ENCODE measurements around the gene AGAP1. TPM values are rescaled to one million over a fixed set of nuclear protein-coding genes. Genes with fewer than 3 reads are reported as not detected.
A peak's percentile ranks its signal among the peaks of the same experiment; 100 is the strongest.

The AGAP1 gene
- total and polyA plus RNA-seq, 8 donors, result 5.0 to 27.6 (median 17.4) TPM

DNA sequence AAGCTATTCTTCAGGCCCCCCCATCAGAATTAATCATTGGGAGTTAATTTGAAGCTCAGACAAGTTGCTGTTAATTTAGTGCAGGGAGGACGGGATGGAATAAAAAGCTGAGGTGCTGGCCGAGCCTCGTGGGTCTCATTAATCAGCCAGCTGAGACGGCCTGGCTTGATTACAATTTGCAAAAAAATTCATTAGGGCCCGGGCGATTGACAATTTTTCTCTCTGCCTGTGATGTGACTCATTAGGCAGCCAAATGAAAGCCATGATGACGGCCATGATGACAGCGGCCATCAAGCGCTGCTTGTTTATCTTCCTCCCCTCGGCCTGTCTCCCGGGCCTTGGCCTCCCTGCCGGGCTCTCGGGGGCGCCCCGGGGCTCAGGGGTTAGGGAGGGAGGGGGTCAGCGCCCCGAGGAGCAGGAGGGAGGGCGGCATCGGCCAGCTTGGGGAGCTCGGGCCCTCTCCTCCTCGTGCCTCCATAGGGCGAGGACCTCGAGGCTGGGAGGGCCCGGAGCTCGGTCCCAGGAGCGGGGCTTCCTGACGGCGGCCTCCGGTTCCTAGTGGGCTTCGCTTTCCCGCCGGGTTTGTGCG, 669.1 kb downstream of the AGAP1 start:
- no peaks in the 10 kb centered on the region for H3K36me3 ChIP-seq
- ATAC-seq (no peak), DNase-seq (peak in 1 of 6 donors; percentile 57), FAIRE-seq (no peak)
- WGBS, 2 donors, result 11 to 12% methylated on average over 28 to 33 of the region's 33 CpGs
- peaks cover 4 to 21% (median 14%) of the 10 kb centered on the region in 3 donors for H3K4me1 ChIP-seq
- no peaks in the 10 kb centered on the region for H3K9me3 ChIP-seq
- intact Hi-C loops (cut with DNase I), result no loop called here
- peaks cover 0 to 38% (median 10%) of the 10 kb centered on the region in 4 donors for H3K27me3 ChIP-seq
- no peak overlapping the region for H3K4me3 ChIP-seq
- TF ChIP-seq, protein P1, sequence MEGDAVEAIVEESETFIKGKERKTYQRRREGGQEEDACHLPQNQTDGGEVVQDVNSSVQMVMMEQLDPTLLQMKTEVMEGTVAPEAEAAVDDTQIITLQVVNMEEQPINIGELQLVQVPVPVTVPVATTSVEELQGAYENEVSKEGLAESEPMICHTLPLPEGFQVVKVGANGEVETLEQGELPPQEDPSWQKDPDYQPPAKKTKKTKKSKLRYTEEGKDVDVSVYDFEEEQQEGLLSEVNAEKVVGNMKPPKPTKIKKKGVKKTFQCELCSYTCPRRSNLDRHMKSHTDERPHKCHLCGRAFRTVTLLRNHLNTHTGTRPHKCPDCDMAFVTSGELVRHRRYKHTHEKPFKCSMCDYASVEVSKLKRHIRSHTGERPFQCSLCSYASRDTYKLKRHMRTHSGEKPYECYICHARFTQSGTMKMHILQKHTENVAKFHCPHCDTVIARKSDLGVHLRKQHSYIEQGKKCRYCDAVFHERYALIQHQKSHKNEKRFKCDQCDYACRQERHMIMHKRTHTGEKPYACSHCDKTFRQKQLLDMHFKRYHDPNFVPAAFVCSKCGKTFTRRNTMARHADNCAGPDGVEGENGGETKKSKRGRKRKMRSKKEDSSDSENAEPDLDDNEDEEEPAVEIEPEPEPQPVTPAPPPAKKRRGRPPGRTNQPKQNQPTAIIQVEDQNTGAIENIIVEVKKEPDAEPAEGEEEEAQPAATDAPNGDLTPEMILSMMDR (IDR thresholded peaks at IDR 0.05), result no peak
- H3K27ac ChIP-seq, result no peak overlapping the region

DNA sequence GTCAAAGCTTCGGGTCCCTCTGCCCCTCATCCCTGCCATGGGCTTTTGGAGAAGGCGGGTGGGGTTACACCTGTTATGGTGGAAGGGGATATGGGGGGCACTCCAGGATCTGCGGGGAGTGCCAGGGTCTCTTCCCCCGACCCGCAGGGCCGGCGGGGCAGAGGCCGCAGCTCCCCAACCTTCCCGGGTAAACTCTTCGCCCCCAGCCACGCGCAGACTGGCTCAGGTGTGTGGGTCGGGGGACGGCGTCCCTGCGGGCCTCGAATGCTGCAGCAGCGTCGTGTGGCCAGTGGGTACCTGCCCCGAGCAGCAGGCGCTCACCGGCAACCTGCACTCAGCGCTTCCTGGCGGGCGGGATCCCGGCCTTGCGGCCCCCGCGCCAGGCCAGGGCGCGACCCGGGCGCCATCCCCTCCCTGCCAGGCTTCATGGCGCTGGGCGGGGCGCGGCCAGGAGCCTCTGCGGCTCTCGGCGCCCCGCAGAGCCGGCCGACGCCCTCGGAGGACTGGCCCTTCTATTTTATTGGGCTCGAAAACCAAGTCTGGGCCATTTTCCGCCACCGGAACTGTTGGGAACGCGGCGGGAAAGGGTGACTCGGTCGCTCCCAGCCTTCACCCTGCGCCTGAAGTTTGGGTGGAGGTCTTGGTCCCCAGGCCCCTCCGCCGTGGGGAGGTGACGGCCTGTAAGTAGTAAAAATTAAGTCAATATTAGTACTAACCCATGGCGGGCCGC, 669.8 kb downstream of the AGAP1 start:
- H3K27ac ChIP-seq, result no peak overlapping the region
- peak in 2 of 4 donors; percentile 14 to 21 for ATAC-seq
- H3K9me3 ChIP-seq, result no peaks in the 10 kb centered on the region
- TF ChIP-seq, protein P1 (IDR thresholded peaks at IDR 0.05), result no peak
- 5% methylated on average over 40 to 59 of the region's 59 CpGs for WGBS, 2 donors
- DNase-seq, result no peak
- H3K4me3 ChIP-seq, result peak overlapping the region in 2 of 4 donors; percentile 13 to 41
- intact Hi-C loops (cut with DNase I), result no loop called here
- H3K36me3 ChIP-seq, result no peaks in the 10 kb centered on the region
- no peak for FAIRE-seq
- H3K4me1 ChIP-seq, result peaks cover 4 to 21% (median 15%) of the 10 kb centered on the region in 3 donors
- peaks cover 3 to 44% (median 12%) of the 10 kb centered on the region in 4 donors for H3K27me3 ChIP-seq

DNA sequence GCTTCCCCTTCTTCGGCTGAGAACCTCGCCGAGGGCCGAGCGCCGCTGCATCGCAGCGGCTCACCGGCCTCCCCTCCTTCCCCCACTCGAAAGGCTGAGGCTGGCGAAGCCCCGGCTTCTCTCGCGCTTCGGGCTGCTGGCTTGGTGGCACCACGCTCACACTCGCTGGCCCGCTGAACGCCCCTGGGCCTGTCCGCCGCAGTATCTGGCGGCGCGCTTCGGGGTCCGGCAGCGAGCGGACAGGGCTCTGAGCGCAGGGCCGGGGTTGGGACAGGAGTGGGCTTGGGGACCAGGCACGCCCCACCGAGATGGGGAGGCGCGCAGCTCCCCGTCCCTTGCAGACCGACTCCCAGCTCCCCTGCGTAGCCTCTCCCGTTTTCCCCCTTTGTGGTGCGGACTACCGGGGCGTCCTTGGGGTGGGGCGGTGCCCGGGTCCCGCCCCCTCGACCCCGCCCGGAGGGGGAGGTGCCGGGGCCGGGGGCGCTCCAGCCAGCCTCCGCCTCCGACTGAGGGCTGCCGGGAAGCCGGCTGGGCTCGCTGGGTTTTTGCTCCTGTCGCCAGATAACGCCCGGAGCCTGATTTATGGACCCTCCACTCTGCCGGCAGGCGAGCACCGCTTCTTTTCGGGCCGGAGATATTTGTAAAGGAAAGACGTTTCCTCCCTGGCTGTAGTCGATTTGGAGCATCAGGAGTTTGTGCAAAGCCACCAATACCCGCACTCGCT, 670.5 kb downstream of the AGAP1 start:
- H3K4me1 ChIP-seq, result peaks cover 4 to 21% (median 15%) of the 10 kb centered on the region in 3 donors
- H3K36me3 ChIP-seq, result no peaks in the 10 kb centered on the region
- H3K27me3 ChIP-seq, result peaks cover 10 to 50% (median 19%) of the 10 kb centered on the region in 4 donors
- 4 to 6% methylated on average over 60 to 67 of the region's 67 CpGs for WGBS, 2 donors
- peak in 1 of 6 donors; percentile 68 for DNase-seq
- peak overlapping the region in 2 of 4 donors; percentile 13 to 41 for H3K4me3 ChIP-seq
- intact Hi-C loops (cut with DNase I), result no loop called here
- TF ChIP-seq, protein P1 (IDR thresholded peaks at IDR 0.05), result no peak
- H3K9me3 ChIP-seq, result no peaks in the 10 kb centered on the region
- no peak for FAIRE-seq
- H3K27ac ChIP-seq, result no peak overlapping the region
- ATAC-seq, result peak in 3 of 4 donors; percentile 21 to 38 (median 36)

DNA sequence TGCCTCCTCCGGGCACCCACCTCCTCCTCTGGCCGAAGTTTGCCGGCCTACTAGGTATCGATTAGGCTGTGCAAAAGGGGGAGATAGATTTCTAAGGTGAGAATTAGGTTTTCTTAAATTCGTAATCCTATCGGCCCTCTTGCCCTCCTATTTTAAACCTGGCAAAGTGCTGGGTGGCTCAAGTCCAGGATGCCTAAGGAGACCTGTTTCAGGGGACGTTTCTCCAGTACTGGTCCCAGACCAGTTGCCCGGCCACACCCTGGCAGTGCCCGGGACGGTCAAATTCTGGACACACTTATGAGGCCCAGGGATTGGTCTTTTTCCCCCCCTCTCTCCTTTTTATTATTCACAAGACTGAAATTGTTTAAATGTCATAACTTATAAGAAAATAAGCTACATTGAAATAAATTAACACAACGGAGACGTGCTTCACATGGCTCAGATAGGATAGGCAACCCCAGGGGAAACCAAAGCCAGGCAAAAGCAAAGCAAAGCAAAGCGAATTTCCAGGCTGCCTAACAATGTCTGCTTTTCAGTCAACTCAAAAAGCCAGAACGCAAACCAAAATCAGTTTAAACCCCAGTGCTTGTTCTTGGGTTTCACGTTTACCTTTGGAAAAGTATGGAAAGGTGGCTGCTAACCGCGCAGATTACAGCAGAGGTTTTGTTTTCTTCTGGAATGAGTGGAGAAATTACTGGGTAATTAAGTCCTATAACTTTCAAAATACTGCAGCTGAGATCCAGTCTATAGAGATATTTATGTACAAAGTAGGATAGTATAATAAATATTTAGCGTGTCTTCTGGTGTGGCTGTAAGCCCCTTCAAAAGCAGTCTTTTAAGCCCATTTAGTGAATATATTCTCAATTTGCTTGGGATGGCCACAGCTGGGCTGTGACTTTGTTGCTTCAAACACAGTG, 671.3 kb downstream of the AGAP1 start:
- H3K36me3 ChIP-seq, result no peaks in the 10 kb centered on the region
- no peak for FAIRE-seq

More for the DNA sequence above, 671.3 kb downstream of the AGAP1 start:
- Histone ChIP-seq H3K27ac (no peak overlapping the region), H3K4me1 (peaks cover 4 to 21% (median 15%) of the 10 kb centered on the region in 3 donors), H3K4me3 (no peak overlapping the region), H3K27me3 (peaks cover 10 to 58% (median 24%) of the 10 kb centered on the region in 4 donors), H3K9me3 (no peaks in the 10 kb centered on the region)
- intact Hi-C loops (cut with DNase I), result no loop called here
- no peak for DNase-seq
- TF ChIP-seq, protein P1 (IDR thresholded peaks at IDR 0.05), result no peak
- WGBS, 2 donors, result 22 to 23% methylated on average over 18 of the region's 18 CpGs
- ATAC-seq, result no peak
